Activated naive CD4-positive, alpha-beta T cell treated with anti-CD3 and anti-CD28 coated beads for 36 hours (primary cell): ENCODE measurements around the gene IL4R. TPM values are rescaled to one million over a fixed set of nuclear protein-coding genes. Genes with fewer than 3 reads are reported as not detected.
A peak's percentile ranks its signal among the peaks of the same experiment; 100 is the strongest.
"Not testable (repeated sequence)": the region's sequence is repeated elsewhere in the genome, so short reads cannot be mapped to it uniquely, and the experiment has no call there.

ENCODE experiments used
- CTCF ChIA-PET: fragments of 350-600 bp; sonication (Branson Sonifier 250); formaldehyde crosslinking; loops from one replicate; lab custom pipeline; 2021; ENCODE audit warnings: antibody characterized with exemption; lab: Charles Lee
- DNase-seq: peaks from one replicate; pipeline ENCODE4 v3.0.0-alpha.2; 2020
- H3K27ac Mint-ChIP-seq: one replicate; pipeline ENCODE4 v1.8.0; 2021; ENCODE audit warnings: mild to moderate bottlenecking, mixed read lengths
- H3K27me3 Mint-ChIP-seq: one replicate; pipeline ENCODE4 v1.8.0; 2021; ENCODE audit warnings: low read depth, mixed read lengths
- H3K36me3 Mint-ChIP-seq: one replicate; pipeline ENCODE4 v1.8.0; 2021; ENCODE audit warnings: low read depth, mixed read lengths
- H3K4me1 Mint-ChIP-seq: one replicate; pipeline ENCODE4 v1.8.0; 2021; ENCODE audit warnings: low read depth, mixed read lengths
- H3K4me3 Mint-ChIP-seq: one replicate; pipeline ENCODE4 v1.8.0; 2021; ENCODE audit warnings: mild to moderate bottlenecking, moderate library complexity, mixed read lengths
- H3K9me3 Mint-ChIP-seq: one replicate; pipeline ENCODE4 v1.8.0; 2021; ENCODE audit warnings: mixed read lengths
- intact Hi-C: fragments of 100-400 bp; cut with micrococcal nuclease; formaldehyde crosslinking; loops from one replicate; pipeline ENCODE4 v1.15.1; 2023
- total RNA-seq, 2 experiments: library from RNA; stranded (reverse); gene quantifications; one replicate each; pipeline ENCODE4 v1.2.3, GENCODE V29; 2021

The IL4R gene
- total RNA-seq, 2 experiments from 2014 or later = 162 to 170 TPM

DNA sequence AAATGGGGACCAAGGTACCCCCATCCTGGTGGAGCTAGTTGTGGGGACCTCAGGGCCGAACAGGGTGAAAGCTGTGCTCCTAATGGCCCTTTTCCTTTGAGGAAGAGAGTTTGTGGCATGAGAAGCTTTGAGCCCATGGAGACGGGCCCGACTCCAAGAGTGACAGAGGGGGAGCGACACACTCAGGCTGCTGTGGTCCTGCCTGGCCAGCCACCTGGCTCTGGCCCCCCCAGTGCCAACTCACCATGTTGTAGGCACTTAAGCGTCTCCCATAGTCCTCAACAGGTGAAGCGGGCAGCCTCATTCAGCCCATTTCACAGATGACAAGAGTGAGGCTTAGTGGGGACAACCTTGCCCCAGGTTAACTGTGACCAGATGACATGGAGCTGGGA is 89.8 kb downstream of the IL4R start:
- intact Hi-C loops = loop anchor here (2.0 to 10.0 kb wide), 2 partner anchors 781 to 805 kb away; no protein-coding TSS in a partner anchor
- H3K27me3 Mint-ChIP-seq = no peaks in the 10 kb centered on the region
- H3K4me1 Mint-ChIP-seq = peaks cover 56% of the 10 kb centered on the region
- H3K9me3 Mint-ChIP-seq = no peaks in the 10 kb centered on the region
- H3K27ac Mint-ChIP-seq = peak overlapping the region; percentile 100
- H3K4me3 Mint-ChIP-seq = peak overlapping the region; percentile 98
- peaks cover 60% of the 10 kb centered on the region for H3K36me3 Mint-ChIP-seq
- CTCF ChIA-PET = interaction anchor here (0.6 to 2.7 kb wide), 8 partner anchors 26 to 250 kb away, joined by 3 to 20 read pairs (median 5); no protein-coding TSS in a partner anchor
- peak; percentile 30 for DNase-seq

DNA sequence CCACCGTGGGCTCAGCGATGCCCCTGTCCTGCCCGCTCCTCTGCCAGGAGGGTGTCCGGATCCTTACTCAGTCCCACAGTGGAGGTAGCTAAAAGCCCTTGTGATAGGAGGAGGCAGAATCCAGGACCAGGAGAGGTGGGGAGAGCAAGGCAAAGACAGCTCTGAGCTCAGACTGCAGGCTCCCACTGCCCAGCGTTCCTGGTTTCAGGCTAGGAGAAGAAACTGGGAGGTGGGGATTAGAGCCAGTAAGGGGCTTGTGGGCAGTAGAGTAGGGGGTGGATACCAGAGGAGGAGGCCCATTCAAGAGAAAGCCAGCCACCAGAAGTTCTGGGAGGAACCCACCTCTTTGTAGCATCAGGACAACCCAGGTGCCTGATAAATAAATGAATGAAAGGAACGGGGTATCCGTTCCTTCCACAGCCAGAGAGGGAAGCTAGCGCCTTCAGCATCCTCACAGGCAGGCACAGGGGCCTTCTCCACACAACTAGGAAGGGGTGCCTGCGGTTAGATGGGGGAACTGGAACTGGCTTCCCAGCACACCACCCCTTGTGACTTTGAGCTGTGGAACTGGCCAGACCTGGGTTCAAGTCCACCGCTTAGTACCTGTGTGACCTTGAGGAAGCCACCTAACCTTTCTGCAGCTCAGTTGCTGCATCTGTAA is 90.5 kb downstream of the IL4R start:
- H3K27me3 Mint-ChIP-seq = no peaks in the 10 kb centered on the region
- H3K4me1 Mint-ChIP-seq = peaks cover 56% of the 10 kb centered on the region
- peak overlapping the region; percentile 98 for H3K4me3 Mint-ChIP-seq
- intact Hi-C loops = loop anchor here (1.0 to 10.0 kb wide), 3 partner anchors 86 to 781 kb away; no protein-coding TSS in a partner anchor
- H3K9me3 Mint-ChIP-seq = no peaks in the 10 kb centered on the region
- DNase-seq = peak; percentile 81
- peaks cover 64% of the 10 kb centered on the region for H3K36me3 Mint-ChIP-seq
- CTCF ChIA-PET = interaction anchor here (0.6 to 2.7 kb wide), 11 partner anchors 26 to 251 kb away, joined by 3 to 20 read pairs (median 7); no protein-coding TSS in a partner anchor
- H3K27ac Mint-ChIP-seq = peak overlapping the region; percentile 100

DNA sequence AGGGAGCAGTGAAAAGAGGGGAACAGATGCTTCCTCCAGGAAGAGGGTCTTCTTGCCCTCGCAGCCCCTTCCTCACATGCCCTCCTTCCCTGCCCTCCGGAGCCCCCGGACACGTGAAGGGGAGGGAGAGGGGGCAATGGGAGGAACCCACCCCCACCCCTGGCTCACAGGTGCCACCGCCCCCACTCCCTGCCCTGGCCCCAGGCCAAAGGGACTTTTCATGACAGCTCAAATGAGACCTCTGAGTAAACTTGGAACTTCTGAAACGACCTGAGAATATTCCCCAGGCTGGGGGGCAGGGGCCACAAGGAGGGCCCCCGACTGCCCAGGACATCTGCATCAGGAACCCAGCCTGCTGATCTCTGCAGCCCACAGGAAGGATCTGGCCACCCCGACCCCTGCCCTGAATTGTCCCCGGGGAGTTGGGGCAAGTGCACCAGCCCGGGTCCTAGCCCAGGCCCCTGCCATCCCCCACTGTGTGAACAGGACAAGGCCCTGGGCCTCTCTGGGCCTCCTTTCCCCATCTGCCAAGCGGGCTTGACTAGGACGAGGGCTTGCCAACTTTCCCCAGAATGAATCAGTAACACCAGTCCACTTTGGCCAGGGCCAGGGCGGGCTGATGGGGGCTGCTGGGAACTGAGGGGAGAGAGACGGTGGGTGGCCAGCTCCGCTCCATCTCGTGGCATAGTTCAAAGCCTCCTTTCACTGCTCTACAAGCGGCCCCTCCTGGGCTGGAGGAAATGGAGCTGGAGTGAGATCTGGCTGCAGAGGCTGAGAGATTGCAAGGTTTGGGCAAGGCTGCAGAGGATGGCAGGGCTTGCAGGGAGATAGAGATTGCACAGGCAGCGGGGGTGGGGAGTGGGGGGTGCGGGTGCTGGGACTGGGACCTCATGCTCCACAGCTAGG is 92.0 kb downstream of the IL4R start:
- intact Hi-C loops = loop anchor here (1.0 to 10.0 kb wide), 3 partner anchors 38 to 779 kb away; no protein-coding TSS in a partner anchor
- Mint-ChIP-seq H3K4me3 (peak overlapping the region; percentile 98), H3K36me3 (peaks cover 79% of the 10 kb centered on the region), H3K9me3 (no peaks in the 10 kb centered on the region), H3K27me3 (no peaks in the 10 kb centered on the region), H3K27ac (peak overlapping the region; percentile 100), H3K4me1 (peaks cover 56% of the 10 kb centered on the region)
- CTCF ChIA-PET = interaction anchor here (0.7 to 2.7 kb wide), 11 partner anchors 28 to 171 kb away, joined by 3 to 20 read pairs (median 8); no protein-coding TSS in a partner anchor
- DNase-seq = peak; percentile 95

DNA sequence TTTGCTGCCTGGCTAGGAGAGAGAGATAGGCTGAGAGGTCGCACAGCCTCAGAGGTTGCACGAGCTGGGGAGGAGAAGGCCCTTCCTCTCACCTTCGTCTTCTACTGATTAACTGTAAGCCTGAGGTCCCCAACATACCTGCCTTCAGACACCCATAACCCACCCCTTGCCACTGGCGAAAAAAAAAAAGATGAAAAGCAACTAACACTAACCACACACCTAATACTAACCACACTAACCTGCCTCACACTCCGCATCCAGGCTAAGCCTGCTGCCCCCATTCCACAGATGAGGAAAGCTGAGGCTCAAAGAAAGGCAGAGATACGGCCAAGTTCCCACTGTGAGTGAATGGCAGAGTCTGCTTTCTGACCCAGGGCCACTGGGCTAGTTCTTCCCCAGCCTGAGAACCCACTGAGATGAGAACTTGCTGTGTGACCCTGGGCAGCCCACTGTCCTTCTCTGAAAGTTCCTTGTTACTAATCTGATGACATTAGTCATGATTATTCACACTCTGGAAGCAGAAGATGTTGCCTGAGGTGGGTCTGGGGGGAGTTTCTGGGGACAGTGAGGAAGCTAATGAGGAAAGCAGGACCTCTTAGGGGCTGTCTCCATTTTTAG is 92.8 kb downstream of the IL4R start:
- peak overlapping the region; percentile 98 for H3K4me3 Mint-ChIP-seq
- peaks cover 55% of the 10 kb centered on the region for H3K4me1 Mint-ChIP-seq
- H3K27me3 Mint-ChIP-seq = no peaks in the 10 kb centered on the region
- H3K36me3 Mint-ChIP-seq = peaks cover 86% of the 10 kb centered on the region
- peak; percentile 64 for DNase-seq
- CTCF ChIA-PET = interaction anchor here (0.7 to 2.3 kb wide), 7 partner anchors 22 to 172 kb away, joined by 3 to 12 read pairs (median 4); no protein-coding TSS in a partner anchor
- H3K27ac Mint-ChIP-seq = peak overlapping the region; percentile 100
- intact Hi-C loops = loop anchor here (1.0 to 10.0 kb wide), 3 partner anchors 154 to 808 kb away; no protein-coding TSS in a partner anchor
- no peaks in the 10 kb centered on the region for H3K9me3 Mint-ChIP-seq

DNA sequence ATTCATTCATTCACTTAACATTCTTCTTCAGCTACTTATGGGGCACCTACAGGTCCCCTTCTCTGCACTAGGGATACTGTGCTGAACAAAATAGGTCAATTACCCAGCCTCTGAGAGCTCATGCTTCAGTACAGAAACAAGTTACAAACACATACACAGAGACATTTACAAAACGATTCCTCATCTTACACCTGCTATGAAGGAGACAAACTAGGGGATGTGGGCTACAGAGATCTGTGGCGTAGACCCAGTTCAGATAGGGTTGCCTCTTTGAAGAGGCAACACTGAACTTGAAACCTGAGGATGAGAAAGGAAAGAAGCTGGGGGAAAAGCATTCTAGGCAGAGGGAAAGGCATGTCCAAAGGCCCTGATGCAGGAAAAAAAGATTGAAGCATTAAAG is 93.4 kb downstream of the IL4R start:
- Mint-ChIP-seq H3K36me3 (peaks cover 91% of the 10 kb centered on the region), H3K9me3 (peaks cover 5% of the 10 kb centered on the region), H3K27ac (peak overlapping the region; percentile 100), H3K27me3 (no peaks in the 10 kb centered on the region), H3K4me1 (peaks cover 57% of the 10 kb centered on the region), H3K4me3 (peak overlapping the region; percentile 98)
- peak; percentile 50 for DNase-seq
- CTCF ChIA-PET = interaction anchor here (0.6 to 2.3 kb wide), 10 partner anchors 10 to 804 kb away, joined by 3 to 12 read pairs (median 4); no protein-coding TSS in a partner anchor
- intact Hi-C loops = loop anchor here (1.0 to 10.0 kb wide), 3 partner anchors 155 to 809 kb away; no protein-coding TSS in a partner anchor

DNA sequence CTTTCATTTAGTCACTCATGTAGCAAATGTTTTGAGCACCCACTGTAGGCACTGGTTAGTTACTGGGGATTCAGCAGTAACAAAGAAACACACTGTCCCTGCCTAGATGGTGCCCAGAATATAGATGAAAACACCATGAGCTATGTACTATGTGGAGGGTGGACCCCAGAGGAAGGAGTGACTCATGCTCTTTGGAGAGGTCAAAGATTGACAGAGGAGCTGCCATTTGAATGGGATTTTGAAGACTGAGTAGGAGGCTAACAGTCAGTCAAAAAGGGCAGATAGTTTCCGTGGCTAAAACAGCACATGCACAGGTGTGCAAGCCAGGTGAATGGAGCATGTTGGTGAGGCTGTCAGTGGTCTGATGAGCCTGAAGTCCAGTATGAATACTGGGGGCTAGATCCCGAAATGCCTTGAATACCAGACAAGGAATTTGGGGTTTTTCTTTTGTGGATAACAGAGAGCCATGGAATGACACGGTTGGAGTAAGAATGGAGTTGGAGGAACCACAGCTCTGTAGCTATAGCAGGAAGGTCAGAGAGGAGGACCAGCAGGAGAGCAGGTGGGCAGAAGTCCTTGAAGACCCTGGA is 94.3 kb downstream of the IL4R start:
- intact Hi-C loops = loop anchor here (1.0 to 10.0 kb wide), 10 partner anchors 9 to 777 kb away; partner anchors contain the start of gene KDM8
- Mint-ChIP-seq H3K4me3 (peak overlapping the region; percentile 98), H3K36me3 (peaks cover 91% of the 10 kb centered on the region), H3K27me3 (no peaks in the 10 kb centered on the region), H3K27ac (peak overlapping the region; percentile 100), H3K9me3 (peaks cover 7% of the 10 kb centered on the region), H3K4me1 (peaks cover 65% of the 10 kb centered on the region)
- DNase-seq = peak; percentile 78
- CTCF ChIA-PET = interaction anchor here (0.8 to 2.3 kb wide), 6 partner anchors 16 to 803 kb away, joined by 3 to 12 read pairs (median 4); no protein-coding TSS in a partner anchor

DNA sequence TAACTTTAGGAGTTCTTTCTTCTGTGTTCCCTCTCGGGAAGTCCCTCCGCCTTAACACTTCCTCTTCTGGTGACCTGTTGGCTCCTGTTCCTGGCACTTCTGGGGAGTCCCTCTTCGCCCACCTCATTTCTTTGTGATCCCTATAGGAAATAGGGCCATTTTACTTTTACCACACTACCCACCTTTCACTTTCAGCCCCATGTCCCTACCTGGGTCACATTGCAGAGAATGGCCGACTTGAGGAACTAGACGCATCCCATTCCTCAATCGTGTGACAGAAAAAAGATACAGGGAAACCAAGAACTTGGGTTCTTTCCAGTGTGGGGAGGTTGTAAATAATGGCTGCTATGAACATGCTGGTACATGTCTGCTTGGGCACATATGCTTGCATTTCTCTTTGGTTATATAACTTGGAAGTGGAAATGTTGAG is 94.8 kb downstream of the IL4R start:
- DNase-seq = peak; percentile 63
- intact Hi-C loops = loop anchor here (1.0 to 10.0 kb wide), 10 partner anchors 9 to 776 kb away; partner anchors contain the start of gene KDM8
- Mint-ChIP-seq H3K27me3 (no peaks in the 10 kb centered on the region), H3K4me3 (peak overlapping the region; percentile 98), H3K27ac (peak overlapping the region; percentile 100), H3K9me3 (peaks cover 7% of the 10 kb centered on the region), H3K36me3 (peaks cover 91% of the 10 kb centered on the region), H3K4me1 (peaks cover 70% of the 10 kb centered on the region)
- CTCF ChIA-PET = interaction anchor here (1.2 to 2.3 kb wide), 3 partner anchors 16 to 34 kb away, joined by 4 to 12 read pairs (median 4); no protein-coding TSS in a partner anchor

DNA sequence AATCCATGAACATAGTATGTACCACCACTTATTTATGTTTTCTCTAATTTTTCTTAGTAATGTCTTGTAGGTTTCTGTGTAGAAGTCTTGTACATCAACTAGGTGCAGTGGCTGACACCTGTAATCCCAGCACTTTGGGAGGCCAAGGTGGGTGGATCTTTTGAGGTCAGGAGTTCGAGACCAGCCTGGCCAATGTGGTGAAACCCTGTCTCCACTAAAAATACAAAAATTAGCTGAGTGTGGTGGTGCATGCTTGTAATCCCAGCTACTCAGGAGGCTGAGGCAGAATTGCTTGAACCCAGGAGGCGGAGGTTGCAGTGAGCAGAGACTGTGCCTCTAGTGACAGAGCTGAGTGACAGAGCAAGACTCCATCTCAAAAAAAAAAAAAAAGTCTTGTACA is 96.2 kb downstream of the IL4R start:
- Mint-ChIP-seq H3K4me1 (peaks cover 80% of the 10 kb centered on the region), H3K4me3 (peak overlapping the region; percentile 57), H3K36me3 (peaks cover 85% of the 10 kb centered on the region), H3K27ac (peak overlapping the region; percentile 87)
- not testable (repeated sequence) for H3K9me3 Mint-ChIP-seq, H3K27me3 Mint-ChIP-seq, DNase-seq
- CTCF ChIA-PET = interaction anchor here (0.6 to 1.0 kb wide), 3 partner anchors 12 to 122 kb away, joined by 4 to 6 read pairs (median 4); no protein-coding TSS in a partner anchor
- intact Hi-C loops = loop anchor here (2.0 to 10.0 kb wide), 3 partner anchors 47 to 775 kb away; no protein-coding TSS in a partner anchor

DNA sequence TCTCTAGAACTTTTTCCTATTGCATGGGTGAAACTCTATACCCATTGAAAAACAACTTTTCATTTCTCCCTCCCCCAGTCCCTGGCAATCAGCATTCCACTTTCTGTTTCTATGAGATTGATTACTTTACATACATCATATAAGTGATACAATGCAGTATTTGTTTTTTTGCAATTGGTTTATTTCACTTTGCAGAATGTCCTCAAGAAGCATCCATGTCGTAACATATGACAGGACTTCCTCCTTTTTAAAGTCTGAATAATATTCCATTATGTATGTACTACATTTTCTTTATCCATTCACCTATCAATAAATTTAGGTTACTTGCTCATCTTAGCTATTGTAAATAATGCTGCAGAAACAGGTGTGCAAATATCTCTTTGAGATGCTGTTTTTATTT is 97.0 kb downstream of the IL4R start:
- H3K27ac Mint-ChIP-seq = peak overlapping the region; percentile 87
- peaks cover 7% of the 10 kb centered on the region for H3K9me3 Mint-ChIP-seq
- peaks cover 87% of the 10 kb centered on the region for H3K4me1 Mint-ChIP-seq
- intact Hi-C loops = no loop called here
- no peak for DNase-seq
- CTCF ChIA-PET = interaction anchor here (0.6 to 1.0 kb wide), 3 partner anchors 11 to 122 kb away, joined by 4 to 6 read pairs (median 4); no protein-coding TSS in a partner anchor
- no peaks in the 10 kb centered on the region for H3K27me3 Mint-ChIP-seq
- H3K4me3 Mint-ChIP-seq = peak overlapping the region; percentile 57
- peaks cover 86% of the 10 kb centered on the region for H3K36me3 Mint-ChIP-seq

DNA sequence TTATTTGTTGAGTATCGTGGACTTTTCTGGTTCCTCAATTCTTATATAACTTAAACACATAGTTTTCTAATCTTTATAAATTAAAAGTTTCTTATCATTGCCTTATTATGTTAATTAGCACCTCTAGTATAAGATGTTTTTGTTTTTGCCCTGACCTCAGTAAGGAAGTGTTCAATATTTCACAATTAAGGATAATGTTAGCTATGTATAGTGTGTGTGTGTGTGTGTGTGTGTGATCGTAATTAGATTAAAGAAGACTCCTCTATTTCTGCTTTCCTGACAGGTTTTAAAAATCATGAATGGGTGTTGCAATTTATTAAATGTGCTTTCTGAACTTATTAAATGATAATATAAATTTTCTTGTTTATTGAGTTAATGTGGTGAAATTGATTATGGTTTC is 100.2 kb downstream of the IL4R start:
- peaks cover 82% of the 10 kb centered on the region for H3K36me3 Mint-ChIP-seq
- CTCF ChIA-PET = no interaction called here
- no peak for DNase-seq
- H3K27me3 Mint-ChIP-seq = no peaks in the 10 kb centered on the region
- intact Hi-C loops = no loop called here
- peak overlapping the region; percentile 33 for H3K4me3 Mint-ChIP-seq
- H3K27ac Mint-ChIP-seq = peak overlapping the region; percentile 73
- H3K9me3 Mint-ChIP-seq = peaks cover 7% of the 10 kb centered on the region
- H3K4me1 Mint-ChIP-seq = peaks cover 76% of the 10 kb centered on the region
